ENCODE data around the gene DVL2. TPM values are rescaled to one million over a fixed set of nuclear protein-coding genes. Genes with fewer than 3 reads are reported as not detected.
A peak's percentile ranks its signal among the peaks of the same experiment; 100 is the strongest.

Gene DVL2
- polyA plus RNA-seq, 1 experiment: 5.1 TPM

DNA sequence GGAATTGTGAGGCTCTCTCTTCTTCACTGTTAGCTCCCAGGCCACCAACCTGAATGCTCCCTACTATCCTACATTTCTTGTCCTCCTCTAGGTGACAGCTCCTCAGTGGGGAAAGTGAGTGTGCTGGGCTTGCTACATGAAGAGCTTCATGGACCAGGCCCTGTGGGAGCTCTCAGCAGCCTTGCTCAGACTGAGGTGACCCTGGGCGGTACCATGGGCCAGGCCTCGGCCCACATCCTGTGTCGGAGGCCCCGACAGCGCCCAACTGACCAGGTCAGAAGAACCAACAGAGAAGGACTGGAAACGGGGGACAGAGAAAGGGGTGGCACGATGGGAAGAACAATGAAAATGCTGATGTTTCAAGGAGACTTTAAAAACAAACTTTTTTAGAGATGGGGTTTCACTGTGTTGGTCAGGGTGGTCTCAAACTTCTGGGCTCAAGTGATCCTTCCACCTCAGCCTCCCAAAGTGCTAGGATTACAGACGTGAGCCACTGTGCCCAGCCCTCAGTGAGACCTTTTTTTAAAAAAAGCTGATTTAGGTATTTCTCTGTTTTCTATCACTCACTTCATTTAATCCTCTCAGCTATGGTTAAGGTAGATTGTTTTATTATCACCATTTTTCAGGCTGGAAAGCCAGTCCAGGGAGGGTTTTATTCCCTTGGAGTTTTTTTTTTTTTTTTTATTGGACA, 22.6 kb upstream of the DVL2 start:
- DNase-seq (ENCODE audit: low read depth, low spot score): no peak
- POLR2A ChIA-PET: no interaction called here
- Histone ChIP-seq H3K4me3 (ENCODE audit: low read depth, low read length) (no peak overlapping the region), H3K27ac (ENCODE audit: low read depth, low read length) (no peak overlapping the region), H3K9me3 (ENCODE audit: control insufficient read depth, insufficient read depth, low read length) (no peaks in the 10 kb centered on the region; the same call in 1 of the 2 replicates), H3K27me3 (ENCODE audit: control insufficient read depth, insufficient read depth, low read length) (peaks cover 1% of the 10 kb centered on the region)
- TF ChIP-seq, protein P1, sequence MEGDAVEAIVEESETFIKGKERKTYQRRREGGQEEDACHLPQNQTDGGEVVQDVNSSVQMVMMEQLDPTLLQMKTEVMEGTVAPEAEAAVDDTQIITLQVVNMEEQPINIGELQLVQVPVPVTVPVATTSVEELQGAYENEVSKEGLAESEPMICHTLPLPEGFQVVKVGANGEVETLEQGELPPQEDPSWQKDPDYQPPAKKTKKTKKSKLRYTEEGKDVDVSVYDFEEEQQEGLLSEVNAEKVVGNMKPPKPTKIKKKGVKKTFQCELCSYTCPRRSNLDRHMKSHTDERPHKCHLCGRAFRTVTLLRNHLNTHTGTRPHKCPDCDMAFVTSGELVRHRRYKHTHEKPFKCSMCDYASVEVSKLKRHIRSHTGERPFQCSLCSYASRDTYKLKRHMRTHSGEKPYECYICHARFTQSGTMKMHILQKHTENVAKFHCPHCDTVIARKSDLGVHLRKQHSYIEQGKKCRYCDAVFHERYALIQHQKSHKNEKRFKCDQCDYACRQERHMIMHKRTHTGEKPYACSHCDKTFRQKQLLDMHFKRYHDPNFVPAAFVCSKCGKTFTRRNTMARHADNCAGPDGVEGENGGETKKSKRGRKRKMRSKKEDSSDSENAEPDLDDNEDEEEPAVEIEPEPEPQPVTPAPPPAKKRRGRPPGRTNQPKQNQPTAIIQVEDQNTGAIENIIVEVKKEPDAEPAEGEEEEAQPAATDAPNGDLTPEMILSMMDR (IDR thresholded peaks at IDR 0.05; ENCODE audit: low read depth, low read length): no peak
- CTCF ChIA-PET: interaction anchor here (1.3 kb wide), 1 partner anchor 23 kb away, joined by 3 read pairs; no protein-coding TSS in a partner anchor

DNA sequence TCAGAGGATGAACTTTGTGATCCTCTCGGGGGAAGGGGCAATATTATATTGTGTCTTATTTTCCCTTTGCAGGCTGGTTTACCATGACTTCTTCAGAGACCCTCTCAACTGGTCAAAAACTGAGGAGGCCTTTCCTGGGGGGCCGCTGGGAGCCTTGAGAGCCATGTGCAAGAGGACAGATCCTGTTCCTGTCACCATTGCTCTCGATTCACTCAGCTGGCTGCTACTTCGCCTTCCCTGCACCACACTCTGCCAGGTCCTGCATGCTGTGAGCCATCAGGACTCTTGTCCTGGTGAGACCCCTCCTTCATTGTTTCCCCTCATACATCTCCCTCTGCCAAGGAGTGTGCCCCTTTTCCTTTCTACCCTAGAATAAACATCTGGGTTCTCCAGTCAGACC, 20.2 kb upstream of the DVL2 start:
- POLR2A ChIA-PET: interaction anchor here (0.6 kb wide), 1 partner anchor 16 kb away, joined by 5 read pairs; no protein-coding TSS in a partner anchor

DNA sequence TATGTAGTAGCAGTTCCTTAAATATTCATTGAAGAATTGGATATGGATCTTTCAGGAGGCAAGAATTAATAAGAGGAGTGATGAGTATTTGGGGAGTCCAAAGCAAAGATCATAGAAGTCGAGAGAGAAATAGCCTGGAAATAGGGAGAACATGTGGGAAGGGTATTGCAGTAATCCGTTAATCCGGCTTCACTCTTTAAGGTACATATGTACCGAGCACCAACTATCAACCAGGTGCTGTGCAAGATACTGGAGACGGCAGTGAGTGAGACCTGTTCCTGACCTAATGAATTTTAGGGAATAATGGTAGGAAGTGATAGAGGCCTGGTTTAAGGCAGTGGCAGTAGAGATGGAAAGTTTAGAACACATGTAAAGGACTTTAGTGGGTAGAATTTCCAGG, 18.8 kb upstream of the DVL2 start:
- Histone ChIP-seq H3K9me3 (ENCODE audit: control insufficient read depth, insufficient read depth, low read length) (no peaks in the 10 kb centered on the region; the same call in 1 of the 2 replicates), H3K27ac (ENCODE audit: low read depth, low read length) (no peak overlapping the region), H3K4me3 (ENCODE audit: low read depth, low read length) (peak overlapping the region; percentile 93), H3K27me3 (ENCODE audit: control insufficient read depth, insufficient read depth, low read length) (no peaks in the 10 kb centered on the region)
- DNase-seq (ENCODE audit: low read depth, low spot score): no peak
- ChIA-PET CTCF (no interaction called here), POLR2A (no interaction called here)
- TF ChIP-seq, protein P1 (IDR thresholded peaks at IDR 0.05; ENCODE audit: low read depth, low read length): no peak

More for the DNA sequence above, 20.2 kb upstream of the DVL2 start:
- Histone ChIP-seq H3K27ac (ENCODE audit: low read depth, low read length) (no peak overlapping the region), H3K27me3 (ENCODE audit: control insufficient read depth, insufficient read depth, low read length) (no peaks in the 10 kb centered on the region), H3K4me3 (ENCODE audit: low read depth, low read length) (no peak overlapping the region), H3K9me3 (ENCODE audit: control insufficient read depth, insufficient read depth, low read length) (no peaks in the 10 kb centered on the region; the same call in 1 of the 2 replicates)
- DNase-seq (ENCODE audit: low read depth, low spot score): no peak
- TF ChIP-seq, protein P1 (IDR thresholded peaks at IDR 0.05; ENCODE audit: low read depth, low read length): no peak
- CTCF ChIA-PET: interaction anchor here (1.4 kb wide), 1 partner anchor 306 kb away, joined by 3 read pairs; no protein-coding TSS in a partner anchor

DNA sequence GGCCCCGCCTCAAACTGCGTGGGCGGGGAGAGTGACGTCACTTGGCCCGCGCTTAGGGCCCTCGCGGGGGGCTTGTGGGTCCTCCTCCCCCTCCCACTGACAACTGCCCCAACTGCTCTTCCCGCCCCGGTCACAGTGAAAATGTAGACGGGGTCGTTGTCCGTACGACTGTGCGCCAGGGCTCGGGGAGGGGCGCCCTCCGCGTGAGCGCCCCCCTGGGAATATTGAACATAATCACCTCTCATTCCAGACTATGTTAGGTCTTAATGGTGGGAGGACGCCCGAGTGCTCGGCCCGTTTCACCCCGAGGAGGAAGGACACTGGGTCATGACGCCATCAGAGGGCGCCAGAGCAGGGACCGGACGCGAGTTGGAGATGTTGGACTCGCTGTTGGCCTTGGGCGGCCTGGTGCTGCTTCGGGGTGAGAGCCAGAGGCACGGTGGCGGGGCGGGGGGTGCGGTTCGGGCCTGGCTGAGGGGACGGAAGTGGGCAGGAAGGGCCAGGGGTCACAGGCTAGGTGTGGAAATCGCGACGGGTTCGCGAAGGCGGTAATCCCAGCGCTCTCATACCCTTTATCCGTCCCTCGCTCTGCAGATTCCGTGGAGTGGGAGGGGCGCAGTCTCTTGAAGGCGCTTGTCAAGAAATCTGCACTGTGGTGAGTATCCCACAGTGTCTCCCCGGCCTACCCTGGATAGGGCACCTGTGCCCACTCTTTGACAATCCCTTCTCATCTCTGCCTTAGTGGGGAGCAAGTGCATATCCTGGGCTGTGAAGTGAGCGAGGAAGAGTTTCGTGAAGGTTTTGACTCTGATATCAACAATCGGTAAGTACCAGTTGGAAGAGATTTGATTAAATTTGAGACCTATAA, 18.1 kb upstream of the DVL2 start, which contains the start of gene ELP5:
Gene ELP5 (plus strand): TSS at position 40 of the 868 bp plus-strand sequence. CDS start 336 bp downstream, at position 376.
- H3K4me3 ChIP-seq (ENCODE audit: low read depth, low read length): peak within 1 kb of the TSS; percentile 93
- POLR2A ChIA-PET: interaction anchor here (1.1 to 1.6 kb wide), 3 partner anchors 10 to 62 kb away, joined by 3 to 18 read pairs (median 10); partner anchors contain the start of genes ACADVL, DLG4 and GABARAP
- TF ChIP-seq, protein P1 (IDR thresholded peaks at IDR 0.05; ENCODE audit: low read depth, low read length): no peak
- peak within 1 kb of the TSS; percentile 100 for H3K27ac ChIP-seq (ENCODE audit: low read depth, low read length)
- CTCF ChIA-PET: no interaction called here
- no peaks in the 10 kb centered on the region; the same call in 1 of the 2 replicates for H3K9me3 ChIP-seq (ENCODE audit: control insufficient read depth, insufficient read depth, low read length)
- peak; percentile 81 for DNase-seq (ENCODE audit: low read depth, low spot score)
- H3K27me3 ChIP-seq (ENCODE audit: control insufficient read depth, insufficient read depth, low read length): no peaks in the 10 kb centered on the region

Data from AG04450 (cell line).